MM.1S (cell line): ENCODE results near the gene CADPS.

Source experiments
- DNase-seq: peaks from one replicate; pipeline ENCODE4 v3.0.0-alpha.2; 2015
- H2AFZ ChIP-seq: fragments of 300-600 bp; sonication (generic); 2 replicates; pipeline ENCODE4 v1.6.0; 2016; ENCODE audit warnings: antibody characterized with exemption, low read length
- H3F3A ChIP-seq: fragments of 300-600 bp; sonication (generic); 2 replicates; pipeline ENCODE4 v1.6.1; 2016; ENCODE audit warnings: mild to moderate bottlenecking, antibody characterized with exemption, low read length, moderate library complexity, mixed read lengths; ENCODE audit not compliant: insufficient read depth
- H3K27ac ChIP-seq: fragments of 300-600 bp; sonication (generic); 2 replicates; pipeline ENCODE4 v1.5.1; 2016; ENCODE audit warnings: mild to moderate bottlenecking, low read length
- H3K27me3 ChIP-seq: fragments of 300-600 bp; sonication (generic); replicated peaks from 2 replicates; pipeline ENCODE4 v1.6.0; 2016; ENCODE audit warnings: low read length; ENCODE audit not compliant: insufficient read depth
- H3K36me3 ChIP-seq: fragments of 300-600 bp; sonication (generic); replicated peaks from 2 replicates; pipeline ENCODE4 v1.6.1; 2016; ENCODE audit warnings: mild to moderate bottlenecking, low read length, mixed read lengths; ENCODE audit not compliant: insufficient read depth
- H3K4me1 ChIP-seq: fragments of 300-600 bp; sonication (generic); 2 replicates; pipeline ENCODE4 v1.6.1; 2016; ENCODE audit warnings: low read length, mixed read lengths
- H3K4me2 ChIP-seq: fragments of 300-600 bp; sonication (generic); 2 replicates; pipeline ENCODE4 v1.6.0; 2016; ENCODE audit warnings: low read depth, low read length
- H3K4me3 ChIP-seq: fragments of 300-600 bp; sonication (generic); 2 replicates; pipeline ENCODE4 v1.5.1; 2016; ENCODE audit warnings: low read length, mixed read lengths
- H3K79me2 ChIP-seq: fragments of 300-600 bp; sonication (generic); 2 replicates; pipeline ENCODE4 v1.6.1; 2016; ENCODE audit warnings: mixed run types, low read length, mixed read lengths
- H3K9ac ChIP-seq: fragments of 300-600 bp; sonication (generic); 2 replicates; pipeline ENCODE4 v1.6.1; 2016; ENCODE audit warnings: low read length, mixed read lengths
- H3K9me2 ChIP-seq: fragments of 300-600 bp; sonication (generic); replicated peaks from 2 replicates; pipeline ENCODE4 v1.6.1; 2016; ENCODE audit warnings: mild to moderate bottlenecking, low read length, mixed read lengths; ENCODE audit not compliant: insufficient read depth
- H3K9me3 ChIP-seq: fragments of 300-600 bp; sonication (generic); replicated peaks from 2 replicates; pipeline ENCODE4 v1.6.1; 2016; ENCODE audit warnings: mild to moderate bottlenecking, low read length, mixed read lengths; ENCODE audit not compliant: insufficient read depth
- H4K20me1 ChIP-seq: fragments of 300-600 bp; sonication (generic); 2 replicates; pipeline ENCODE4 v1.6.1; 2016; ENCODE audit warnings: mild to moderate bottlenecking, low read length, moderate library complexity, mixed read lengths; ENCODE audit not compliant: insufficient read depth
- EZH2 ChIP-seq: fragments of 300-600 bp; sonication (generic); optimal IDR thresholded peaks from 2 replicates; pipeline ENCODE3; 2017; ENCODE audit warnings: low read depth, mild to moderate bottlenecking, antibody characterized with exemption, low read length, mixed read lengths
- EZH2phosphoT487 ChIP-seq: fragments of 300-600 bp; sonication (generic); IDR thresholded peaks from 2 replicates; pipeline ENCODE4 v1.6.1; 2018; ENCODE audit warnings: antibody characterized with exemption, low read length
- TF ChIP-seq, protein P1 (sequence below): fragments of 300-600 bp; sonication (generic); IDR thresholded peaks from 2 replicates; pipeline ENCODE4 v1.5.1; 2016; ENCODE audit warnings: antibody characterized with exemption, low read length, mixed read lengths

The CADPS gene

DNA sequence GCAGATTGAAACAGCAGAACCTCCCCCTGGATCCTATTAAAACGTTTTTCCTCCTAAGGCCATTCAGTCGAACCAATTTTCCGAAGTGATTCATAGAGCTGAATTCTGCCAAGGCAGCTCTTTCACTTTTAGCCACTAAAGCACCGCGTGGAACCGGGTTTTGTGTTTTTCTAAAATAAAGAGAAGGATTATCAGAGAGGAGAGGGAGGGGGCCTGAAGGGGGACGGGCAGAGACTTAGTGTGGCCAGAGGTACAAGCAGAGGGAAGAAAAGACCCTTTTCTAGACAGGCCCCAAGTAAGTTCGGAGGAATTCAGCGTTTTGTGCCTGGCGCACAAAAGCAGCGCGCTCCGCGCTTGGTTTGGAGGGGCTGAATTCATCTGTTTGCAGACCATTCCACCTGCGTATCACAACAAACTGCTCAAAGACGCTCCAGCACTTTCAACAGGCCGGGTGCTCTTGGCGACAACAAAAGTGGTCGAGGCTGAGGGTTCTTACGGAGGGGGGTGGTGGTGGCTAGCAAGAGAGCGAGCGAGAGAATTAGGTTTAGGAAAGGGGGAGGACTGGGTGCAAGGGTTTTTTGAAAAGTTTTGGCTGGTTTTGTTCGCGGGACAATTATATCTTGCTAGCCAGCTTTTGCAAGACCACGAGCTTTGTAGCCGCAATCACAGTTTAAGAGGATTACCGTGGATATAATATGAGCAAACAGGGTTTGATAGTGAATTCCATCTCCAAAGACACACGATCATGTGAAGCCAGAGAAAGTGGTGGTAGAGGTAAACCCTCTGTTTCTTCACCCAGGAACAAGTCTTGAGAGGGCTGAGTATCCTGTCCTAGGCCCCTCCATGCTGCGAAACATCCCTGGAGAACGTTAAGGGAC, 500.6 kb downstream of the CADPS start:
- Histone ChIP-seq H4K20me1 (no peaks in the 10 kb centered on the region), H3F3A (no peaks in the 10 kb centered on the region), H3K9me3 (no peaks in the 10 kb centered on the region), H3K4me1 (no peaks in the 10 kb centered on the region), H3K27me3 (0 out of 2 replicates have a peak, but pooled peaks cover 4% of the 10 kb centered on the region), H3K36me3 (no peaks in the 10 kb centered on the region), H3K9ac (no peak overlapping the region), H3K9me2 (no peaks in the 10 kb centered on the region), H3K79me2 (no peaks in the 10 kb centered on the region), H3K4me3 (no peak overlapping the region), H2AFZ (no peak overlapping the region), H3K27ac (no peak overlapping the region), H3K4me2 (no peak overlapping the region)
- DNase-seq: no peak
- TF ChIP-seq, protein P1, sequence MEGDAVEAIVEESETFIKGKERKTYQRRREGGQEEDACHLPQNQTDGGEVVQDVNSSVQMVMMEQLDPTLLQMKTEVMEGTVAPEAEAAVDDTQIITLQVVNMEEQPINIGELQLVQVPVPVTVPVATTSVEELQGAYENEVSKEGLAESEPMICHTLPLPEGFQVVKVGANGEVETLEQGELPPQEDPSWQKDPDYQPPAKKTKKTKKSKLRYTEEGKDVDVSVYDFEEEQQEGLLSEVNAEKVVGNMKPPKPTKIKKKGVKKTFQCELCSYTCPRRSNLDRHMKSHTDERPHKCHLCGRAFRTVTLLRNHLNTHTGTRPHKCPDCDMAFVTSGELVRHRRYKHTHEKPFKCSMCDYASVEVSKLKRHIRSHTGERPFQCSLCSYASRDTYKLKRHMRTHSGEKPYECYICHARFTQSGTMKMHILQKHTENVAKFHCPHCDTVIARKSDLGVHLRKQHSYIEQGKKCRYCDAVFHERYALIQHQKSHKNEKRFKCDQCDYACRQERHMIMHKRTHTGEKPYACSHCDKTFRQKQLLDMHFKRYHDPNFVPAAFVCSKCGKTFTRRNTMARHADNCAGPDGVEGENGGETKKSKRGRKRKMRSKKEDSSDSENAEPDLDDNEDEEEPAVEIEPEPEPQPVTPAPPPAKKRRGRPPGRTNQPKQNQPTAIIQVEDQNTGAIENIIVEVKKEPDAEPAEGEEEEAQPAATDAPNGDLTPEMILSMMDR: no peak
- TF ChIP-seq EZH2phosphoT487: no peak
- no peak for TF ChIP-seq EZH2

DNA sequence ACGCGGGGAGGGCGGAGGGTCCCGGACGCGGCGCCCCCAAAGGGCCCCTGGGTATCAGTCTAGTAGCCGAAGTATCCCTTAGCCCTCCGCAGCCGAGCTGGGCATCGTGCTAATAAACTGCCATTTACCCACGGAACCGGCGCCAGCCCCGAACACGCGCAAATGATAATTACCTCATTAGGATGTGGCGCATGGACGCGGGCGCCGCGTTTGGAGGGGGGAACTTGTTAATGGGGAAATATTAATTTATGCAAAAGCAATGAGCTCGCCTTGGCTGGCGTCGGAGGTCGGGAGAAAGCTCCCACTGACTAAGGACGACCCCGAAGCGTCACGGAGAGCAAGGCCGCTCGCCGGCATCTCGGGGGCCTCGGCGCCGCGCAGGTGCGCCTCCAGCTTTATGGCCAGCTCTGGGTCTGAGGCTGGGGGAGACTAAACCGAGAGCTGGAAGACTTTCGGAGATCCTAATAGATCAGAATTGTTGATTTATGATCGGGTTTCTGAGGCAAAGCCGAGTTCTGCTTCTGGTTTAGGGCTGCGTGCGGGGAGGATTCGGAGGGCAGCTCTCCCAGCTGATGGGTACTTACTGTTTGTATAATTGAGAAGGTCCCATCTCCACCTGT, 501.4 kb downstream of the CADPS start:
- TF ChIP-seq, protein P1: no peak
- TF ChIP-seq EZH2: no peak
- TF ChIP-seq EZH2phosphoT487: no peak
- Histone ChIP-seq H4K20me1 (no peaks in the 10 kb centered on the region), H3K9me3 (no peaks in the 10 kb centered on the region), H3K4me2 (no peak overlapping the region), H2AFZ (no peak overlapping the region), H3K9ac (no peak overlapping the region), H3K4me3 (no peak overlapping the region), H3K4me1 (no peaks in the 10 kb centered on the region), H3K79me2 (no peaks in the 10 kb centered on the region), H3K36me3 (no peaks in the 10 kb centered on the region), H3K27ac (no peak overlapping the region), H3F3A (no peaks in the 10 kb centered on the region), H3K27me3 (0 out of 2 replicates have a peak, but pooled peaks cover 4% of the 10 kb centered on the region), H3K9me2 (no peaks in the 10 kb centered on the region)
- no peak for DNase-seq

DNA sequence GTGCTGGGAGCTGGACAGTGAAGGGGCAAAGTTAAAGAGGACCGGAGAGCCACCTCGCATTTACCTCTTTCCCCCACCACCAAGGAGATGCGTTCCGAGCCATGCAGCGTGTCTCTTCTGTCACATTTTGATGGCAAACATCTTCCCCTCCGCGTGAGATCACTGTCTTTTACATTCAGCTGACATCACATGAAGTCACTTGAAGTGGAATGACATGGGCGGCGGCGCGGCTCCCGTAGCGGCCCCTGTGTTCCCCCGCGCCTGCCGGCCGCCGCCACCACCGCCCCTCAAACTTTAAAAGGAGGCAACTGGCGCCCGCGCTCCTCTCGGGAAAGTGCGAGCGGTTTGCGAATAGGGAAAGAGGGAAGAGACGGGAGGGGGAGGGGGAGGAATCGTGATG, 502.0 kb downstream of the CADPS start, which contains the start of gene FEZF2:
FEZF2 (minus strand) TSS at position 336 of the 400 bp plus-strand sequence. CDS start 682 bp downstream, outside the sequence.
- Histone ChIP-seq H3K4me2 (no peak within 1 kb of the TSS), H3K79me2 (no peaks in the 10 kb centered on the region), H3K4me1 (no peaks in the 10 kb centered on the region), H3K4me3 (no peak within 1 kb of the TSS), H3K27me3 (0 out of 2 replicates have a peak, but pooled peaks cover 4% of the 10 kb centered on the region), H2AFZ (no peak within 1 kb of the TSS), H3K9ac (no peak within 1 kb of the TSS), H3K9me3 (no peaks in the 10 kb centered on the region), H3K27ac (no peak within 1 kb of the TSS), H4K20me1 (no peaks in the 10 kb centered on the region), H3K9me2 (no peaks in the 10 kb centered on the region), H3K36me3 (no peaks in the 10 kb centered on the region), H3F3A (no peaks in the 10 kb centered on the region)
- TF ChIP-seq, protein P1: no peak
- TF ChIP-seq EZH2 (no peak), EZH2phosphoT487 (no peak)
- DNase-seq: no peak
